GM19372 (cell line): ENCODE results near the gene SMIM44.

Source experiments
- ATAC-seq: cut with Tn5 transposase; IDR thresholded peaks from one replicate; pipeline ENCODE4 v1.9.1; 2021; ENCODE audit warnings: mild to moderate bottlenecking, low read depth, moderate library complexity; ENCODE audit not compliant: unreplicated experiment

The SMIM44 gene

DNA sequence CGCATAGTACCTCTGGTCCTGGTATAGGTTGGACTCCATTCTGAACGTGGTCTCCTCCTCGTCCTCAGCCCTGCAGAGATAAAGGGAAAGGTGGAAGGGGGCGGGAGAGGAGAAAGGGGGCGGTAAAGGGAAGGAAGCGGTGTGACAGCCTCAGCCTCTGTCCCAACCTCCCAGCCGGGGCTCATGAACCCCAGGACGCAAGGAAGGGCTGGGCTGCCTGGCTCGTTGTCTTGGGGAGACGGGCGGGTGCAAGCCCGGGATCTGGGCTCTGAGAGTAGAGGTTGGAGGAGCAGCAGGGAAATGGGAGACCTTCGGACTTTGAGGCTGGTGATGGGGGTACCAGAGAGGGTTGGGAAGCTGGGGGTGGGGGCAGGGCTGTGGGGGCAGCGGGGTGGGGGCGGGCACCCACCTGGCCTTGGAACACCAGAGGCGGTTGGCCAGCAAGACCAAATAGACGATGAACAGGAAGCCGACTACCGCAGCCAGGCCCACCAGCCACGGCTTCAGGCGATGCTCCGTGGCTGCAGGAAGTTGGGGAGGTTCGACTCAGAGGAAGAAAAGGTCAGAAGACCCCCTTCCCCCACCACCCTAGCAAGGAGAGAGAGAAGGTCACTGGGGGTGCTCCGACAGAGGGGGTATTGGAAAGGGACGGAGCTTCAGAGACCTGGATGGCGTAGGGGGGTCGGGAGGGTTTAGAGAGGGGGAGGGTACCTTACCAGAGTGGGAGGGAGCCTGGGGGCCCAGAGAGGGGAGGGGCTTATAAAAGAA lies 4.6 kb downstream of the SMIM44 start:
- no peak for ATAC-seq

DNA sequence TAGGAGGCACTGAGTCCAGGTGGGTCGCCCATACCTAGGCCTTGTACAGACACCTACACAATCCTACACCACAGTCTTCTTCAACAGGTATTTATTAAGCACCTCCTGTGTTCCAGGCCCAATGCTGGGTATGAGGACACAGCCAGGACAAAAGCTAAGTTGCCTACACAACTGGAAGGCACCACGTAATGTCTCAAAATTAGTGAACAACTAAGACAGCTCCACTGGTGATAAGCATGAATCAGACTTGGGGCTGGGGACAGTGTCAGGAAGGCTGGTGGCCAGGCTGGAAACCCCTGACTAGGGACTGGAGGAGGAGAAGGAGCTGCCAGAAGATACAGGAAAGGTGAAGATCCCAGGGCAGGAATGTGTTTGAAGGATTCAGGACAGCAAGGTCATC lies 5.3 kb downstream of the SMIM44 start:
- ATAC-seq, result no peak

DNA sequence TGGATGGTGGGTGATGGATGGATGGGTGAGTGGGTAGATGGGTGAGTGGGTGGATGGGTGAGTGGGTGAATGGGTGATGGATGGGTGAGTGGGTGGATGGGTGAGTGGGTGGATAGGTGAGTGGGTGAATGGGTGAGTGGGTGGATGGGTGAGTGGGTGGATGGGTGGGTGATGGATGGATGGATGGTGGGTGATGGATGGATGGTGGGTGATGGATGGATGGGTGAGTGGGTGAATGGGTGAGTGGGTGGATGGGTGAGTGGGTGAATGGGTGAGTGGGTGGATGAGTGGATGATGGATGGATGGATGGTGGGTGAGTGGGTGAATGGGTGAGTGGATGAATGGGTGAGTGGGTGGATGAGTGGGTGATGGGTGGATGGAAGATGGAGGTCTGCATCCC lies 5.7 kb downstream of the SMIM44 start:
- no peak for ATAC-seq

DNA sequence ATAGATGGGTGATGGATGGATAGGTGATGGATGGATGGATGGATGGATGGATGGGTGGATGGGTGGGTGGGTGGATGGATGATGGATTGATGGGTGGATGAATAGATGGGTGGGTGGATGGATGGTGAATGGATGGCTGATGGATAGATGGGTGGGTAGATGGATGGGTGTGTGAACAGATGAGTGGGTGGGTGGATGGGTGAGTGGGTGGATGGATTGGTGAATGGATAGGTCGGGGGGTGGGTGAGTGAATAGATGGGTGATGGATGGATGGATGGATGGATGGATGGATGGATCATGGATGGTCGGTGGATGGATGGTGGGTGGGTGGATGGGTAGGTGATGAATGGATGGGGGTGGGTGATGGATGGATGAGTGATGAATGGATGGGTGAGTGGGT lies 6.4 kb downstream of the SMIM44 start:
- ATAC-seq, result no peak

DNA sequence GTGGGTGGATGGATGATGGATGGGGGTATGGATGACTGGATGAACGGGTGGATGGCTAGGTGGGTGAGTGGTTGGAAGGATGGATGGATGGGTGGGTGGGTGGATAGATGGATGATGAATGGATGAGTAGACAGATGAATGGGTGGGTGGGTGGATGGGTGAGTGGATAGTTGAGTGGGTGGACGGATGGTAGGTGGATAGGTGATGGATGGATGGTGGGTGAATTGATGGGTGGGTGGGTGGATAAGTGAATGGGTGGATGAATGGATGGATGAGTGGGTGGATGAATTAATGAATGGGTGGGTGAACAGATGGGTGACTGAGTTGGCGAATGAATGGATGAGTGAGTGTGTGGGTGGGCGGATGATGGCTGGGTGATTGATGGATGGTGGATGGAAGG lies 7.8 kb downstream of the SMIM44 start:
- no peak for ATAC-seq

DNA sequence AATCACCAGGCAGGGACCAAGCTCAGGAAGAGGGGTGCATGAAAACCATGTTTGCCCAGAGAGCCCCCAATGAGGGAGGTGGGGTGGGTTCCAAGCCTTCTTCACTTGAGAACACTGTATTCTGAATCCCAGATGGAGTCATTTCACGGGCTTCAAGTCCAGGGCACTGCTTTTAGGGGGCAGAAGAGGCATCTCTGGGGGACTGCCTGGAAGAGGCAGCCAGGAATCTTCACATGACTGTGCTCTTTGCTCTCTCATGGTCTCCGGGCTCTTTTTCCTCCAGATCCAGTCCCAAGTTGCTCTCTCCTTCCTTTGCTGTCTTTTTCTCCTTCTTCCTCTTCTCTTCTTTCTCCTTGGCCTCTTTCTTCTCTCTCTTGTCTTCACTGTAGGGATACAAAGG lies 8.6 kb downstream of the SMIM44 start:
- no peak for ATAC-seq

DNA sequence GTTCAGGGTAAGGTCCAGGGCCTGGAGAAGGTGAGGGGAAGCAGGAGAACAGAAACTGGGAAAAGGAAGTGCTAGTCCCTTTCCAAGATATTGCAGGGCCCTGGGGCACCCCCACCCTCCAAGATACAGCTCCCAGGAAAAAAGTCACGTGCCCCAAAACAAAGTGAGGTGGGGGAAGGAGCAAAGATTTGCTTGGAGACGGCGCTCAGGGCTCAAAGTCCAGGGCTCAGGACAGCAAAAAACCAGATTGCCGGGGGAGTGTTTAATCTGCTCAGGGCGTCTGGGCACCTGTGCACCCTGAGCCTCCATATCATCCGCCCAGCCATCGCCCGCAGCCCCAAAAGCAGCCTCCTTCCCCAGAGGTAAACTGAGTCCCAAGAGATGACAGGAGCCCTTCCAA lies 9.2 kb downstream of the SMIM44 start:
- ATAC-seq, result no peak

DNA sequence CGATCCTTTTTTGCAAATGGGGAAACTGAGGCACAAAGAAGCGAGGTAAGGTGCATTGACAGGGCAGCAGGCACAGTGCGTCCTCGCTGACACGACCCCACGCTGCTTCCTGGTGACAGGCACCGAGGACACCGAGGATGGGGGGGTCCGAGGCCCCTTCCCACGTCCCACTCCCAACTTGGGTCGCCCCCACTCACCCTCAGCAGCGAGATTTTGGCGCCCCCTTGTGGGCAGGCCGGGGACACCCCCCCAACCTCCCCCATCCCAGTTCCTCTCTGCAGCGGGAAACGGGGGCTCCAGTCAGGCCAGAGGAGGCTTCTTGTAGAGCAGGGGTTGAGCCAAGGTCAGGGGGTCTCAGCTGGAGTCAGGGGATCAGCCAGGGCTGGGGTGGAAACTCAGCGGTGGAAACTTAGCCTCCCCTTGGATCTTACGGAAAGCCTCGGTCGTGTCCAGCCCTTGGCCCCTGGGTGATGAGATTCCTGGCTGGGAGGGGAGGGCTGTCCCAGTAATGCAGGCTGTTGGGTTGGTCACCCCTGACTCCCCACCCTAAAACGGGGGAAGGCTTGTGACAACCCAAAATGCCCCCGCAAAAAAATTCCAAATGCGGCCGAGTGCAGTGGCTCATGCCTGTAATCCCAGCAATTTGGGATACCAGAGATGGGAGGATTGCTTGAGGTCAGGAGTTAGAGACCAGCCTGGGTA lies 11.1 kb downstream of the SMIM44 start:
- ATAC-seq, result no peak

DNA sequence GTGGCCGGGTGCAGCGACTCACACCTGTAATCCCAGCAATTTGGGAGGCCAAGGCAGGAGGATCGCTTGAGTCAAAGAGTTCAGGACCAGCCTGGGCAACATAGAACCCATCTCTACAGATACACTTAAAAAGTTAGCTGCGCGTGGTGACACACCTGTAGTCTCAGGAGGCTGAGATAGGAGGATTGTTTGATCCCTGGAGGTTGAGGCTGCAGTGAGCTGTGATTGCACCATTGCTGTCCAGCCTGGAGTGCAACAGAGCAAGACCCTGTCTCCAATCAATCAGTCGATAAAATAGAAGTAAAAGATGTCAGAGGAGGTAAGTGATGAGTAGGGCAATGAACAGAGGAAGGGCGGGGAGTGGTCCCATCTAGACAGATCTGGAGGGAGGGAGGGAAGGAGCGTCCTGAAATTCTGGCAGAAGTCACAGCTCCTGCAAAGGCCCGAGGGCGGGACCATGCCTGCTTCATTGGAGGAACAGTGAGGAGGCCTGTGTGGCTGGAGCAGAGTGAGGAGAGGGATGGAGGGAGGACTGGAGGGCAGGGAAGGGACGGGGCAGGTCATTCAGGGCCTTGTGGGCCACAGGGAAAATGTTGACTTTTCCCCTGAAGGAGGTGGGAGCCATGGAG lies 12.6 kb downstream of the SMIM44 start:
- ATAC-seq, result no peak

DNA sequence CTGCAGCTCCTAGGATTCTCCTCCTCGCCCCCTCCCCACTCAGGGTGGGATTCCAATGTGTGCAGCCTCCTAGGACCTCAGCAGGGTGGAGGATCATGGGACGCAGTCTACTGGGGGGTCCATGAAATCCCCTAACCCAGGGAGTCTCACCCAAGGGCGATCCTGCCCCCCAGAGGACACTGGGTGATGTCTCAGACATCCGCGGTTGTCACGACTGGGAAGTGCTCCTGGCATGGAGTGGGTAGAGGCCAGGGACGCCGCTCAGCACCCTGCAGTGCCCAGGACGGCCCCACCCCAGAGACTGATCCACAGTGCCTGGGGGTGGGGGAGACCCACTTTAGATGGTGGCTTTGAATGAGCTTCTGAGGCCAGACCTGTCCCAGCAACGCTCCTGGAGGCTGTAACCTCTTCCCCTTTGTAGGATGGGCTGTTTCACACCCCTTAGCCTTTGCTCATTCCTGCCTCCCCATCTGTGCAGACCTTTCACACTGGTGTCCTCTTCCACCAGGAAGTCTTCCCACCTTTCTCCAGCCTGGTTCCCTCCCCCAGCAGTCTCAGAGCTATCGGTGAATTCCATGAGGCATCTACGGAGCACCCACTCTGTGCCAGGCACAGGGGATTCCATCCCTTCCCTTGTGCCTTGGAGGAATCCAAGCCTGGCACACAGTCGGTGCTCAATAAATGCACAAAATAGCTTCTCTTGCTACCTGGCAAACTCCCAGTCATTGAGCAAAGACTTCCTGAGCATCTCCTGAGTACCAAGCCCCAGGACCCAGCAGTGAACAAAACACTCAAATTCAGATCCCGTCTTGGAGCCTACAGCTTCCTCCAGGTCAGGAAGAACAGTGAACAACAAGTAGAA lies 13.4 kb downstream of the SMIM44 start:
- ATAC-seq, result no peak

DNA sequence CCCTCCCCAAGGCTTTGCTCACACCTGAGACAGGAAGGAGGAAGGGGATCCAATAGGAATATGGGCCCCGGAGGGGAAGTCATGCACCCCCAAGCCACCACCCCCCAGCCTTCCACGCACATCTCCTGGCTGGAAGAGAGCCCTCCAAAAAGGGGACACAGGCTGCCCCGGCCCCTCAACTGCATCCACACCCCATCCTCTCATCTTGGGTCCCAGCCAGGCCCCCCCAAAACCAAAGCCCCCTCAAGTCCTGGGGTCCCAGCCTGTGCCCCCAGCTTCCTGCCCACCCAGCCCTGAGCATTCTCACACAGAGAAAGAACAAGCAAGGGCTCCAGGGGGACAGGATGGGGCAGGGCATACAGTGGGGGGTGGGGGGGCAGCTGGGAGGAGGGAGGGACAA lies 15.0 kb downstream of the SMIM44 start:
- no peak for ATAC-seq

DNA sequence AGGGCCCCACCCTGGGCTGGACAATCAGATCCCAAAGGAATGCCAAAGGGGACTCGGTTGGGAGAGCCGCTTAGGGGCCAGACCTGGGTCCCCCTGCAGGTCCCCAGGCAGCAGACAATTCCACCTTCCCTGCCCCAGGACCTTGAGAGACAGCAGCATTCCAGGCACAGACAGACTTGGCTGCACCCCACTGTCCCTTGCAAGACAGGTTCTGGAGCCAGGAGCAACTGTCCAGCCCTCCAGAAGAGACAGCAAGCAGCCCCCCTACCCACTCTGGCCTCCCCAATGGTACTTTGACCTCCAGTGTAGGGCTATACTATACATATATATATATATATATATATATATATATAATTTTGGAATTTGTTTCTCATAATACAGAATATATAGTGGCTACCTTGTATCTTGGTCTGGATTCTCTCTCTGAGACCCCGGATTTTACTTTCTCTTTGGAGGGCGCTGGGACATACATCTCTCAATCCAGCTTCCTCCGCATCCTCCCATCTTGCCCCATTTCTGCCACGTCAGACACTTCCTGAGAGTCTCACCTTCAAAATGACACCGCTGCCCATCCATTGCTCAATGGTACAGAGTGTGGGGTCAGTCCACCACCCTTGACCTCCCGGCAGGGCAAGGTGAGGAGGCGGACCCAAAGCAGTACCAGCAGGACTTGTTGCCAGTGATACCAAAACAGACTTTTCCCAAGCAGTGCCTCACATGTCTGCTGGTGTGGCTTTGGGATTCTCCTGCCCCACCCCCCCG lies 15.6 kb downstream of the SMIM44 start:
- ATAC-seq, result no peak

DNA sequence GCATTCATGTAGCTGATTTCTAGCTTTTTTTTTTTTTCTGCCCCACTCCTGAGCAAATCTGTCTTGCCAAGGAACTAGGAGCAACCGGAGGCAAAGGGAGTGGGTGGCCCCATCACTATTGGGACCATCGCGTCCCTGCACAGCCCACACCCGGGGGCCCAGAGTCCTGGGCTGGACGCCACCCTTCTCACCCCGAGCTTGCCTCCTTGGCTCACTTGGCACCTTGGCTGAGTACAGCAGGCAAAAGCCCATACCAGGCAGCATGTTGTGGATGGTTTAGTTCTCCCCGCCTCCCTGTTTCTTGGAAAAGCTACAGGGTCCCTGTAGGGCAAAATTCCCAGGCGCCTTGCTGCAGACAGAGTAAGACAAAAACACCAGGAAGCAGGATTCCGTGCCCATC lies 16.6 kb downstream of the SMIM44 start:
- ATAC-seq, result no peak

DNA sequence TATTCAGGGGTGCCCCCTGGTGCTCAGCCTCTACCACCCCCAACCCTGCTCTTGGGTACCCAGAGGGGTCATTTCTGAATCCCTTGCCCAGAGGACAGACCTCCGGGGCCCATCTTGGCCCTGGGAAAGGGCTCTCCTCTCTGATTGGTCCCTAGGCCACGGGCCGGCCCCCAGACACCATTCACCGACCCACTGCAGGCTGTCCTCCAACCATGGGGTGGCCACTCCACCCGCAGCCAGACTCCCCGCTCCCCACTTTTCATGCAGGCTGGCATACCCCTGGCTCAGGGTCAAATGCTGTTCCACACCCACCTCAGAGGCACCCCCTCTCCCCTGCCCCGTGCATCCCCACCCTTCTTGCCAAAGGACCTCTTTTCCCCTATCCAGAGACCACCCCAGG lies 17.7 kb downstream of the SMIM44 start:
- no peak for ATAC-seq

DNA sequence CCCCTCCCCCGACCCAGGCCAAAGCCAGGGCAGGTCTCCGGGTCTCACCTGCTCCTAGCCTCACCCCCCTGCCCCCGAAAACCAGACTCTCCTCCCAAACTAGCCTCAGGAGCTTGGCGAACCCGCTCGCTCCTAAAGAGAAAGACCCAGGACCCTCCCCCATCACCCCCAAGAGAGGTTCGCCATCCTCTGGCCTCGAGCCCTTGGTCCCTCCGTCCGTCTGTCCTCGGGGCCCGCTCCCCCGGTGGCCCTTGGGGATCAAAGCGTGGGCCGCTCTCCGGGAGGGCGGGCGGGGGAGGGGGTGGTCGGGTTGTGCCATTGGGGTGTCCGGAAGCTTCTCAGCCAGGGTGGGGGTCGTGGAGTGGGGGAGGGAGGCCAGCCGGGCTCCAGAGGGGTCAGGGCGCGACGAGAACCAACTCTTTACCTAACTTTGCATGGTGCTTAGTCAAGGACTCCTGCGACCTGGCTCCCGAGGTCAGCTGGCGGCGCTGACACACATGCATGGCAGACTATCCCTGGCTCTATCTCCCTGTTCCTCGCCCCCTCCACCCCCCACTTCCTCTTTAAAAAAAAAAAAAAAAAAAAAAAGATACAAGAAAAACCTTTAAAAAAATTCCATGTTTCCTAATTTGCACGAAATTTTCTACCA lies 18.5 kb downstream of the SMIM44 start:
- ATAC-seq, result no peak

DNA sequence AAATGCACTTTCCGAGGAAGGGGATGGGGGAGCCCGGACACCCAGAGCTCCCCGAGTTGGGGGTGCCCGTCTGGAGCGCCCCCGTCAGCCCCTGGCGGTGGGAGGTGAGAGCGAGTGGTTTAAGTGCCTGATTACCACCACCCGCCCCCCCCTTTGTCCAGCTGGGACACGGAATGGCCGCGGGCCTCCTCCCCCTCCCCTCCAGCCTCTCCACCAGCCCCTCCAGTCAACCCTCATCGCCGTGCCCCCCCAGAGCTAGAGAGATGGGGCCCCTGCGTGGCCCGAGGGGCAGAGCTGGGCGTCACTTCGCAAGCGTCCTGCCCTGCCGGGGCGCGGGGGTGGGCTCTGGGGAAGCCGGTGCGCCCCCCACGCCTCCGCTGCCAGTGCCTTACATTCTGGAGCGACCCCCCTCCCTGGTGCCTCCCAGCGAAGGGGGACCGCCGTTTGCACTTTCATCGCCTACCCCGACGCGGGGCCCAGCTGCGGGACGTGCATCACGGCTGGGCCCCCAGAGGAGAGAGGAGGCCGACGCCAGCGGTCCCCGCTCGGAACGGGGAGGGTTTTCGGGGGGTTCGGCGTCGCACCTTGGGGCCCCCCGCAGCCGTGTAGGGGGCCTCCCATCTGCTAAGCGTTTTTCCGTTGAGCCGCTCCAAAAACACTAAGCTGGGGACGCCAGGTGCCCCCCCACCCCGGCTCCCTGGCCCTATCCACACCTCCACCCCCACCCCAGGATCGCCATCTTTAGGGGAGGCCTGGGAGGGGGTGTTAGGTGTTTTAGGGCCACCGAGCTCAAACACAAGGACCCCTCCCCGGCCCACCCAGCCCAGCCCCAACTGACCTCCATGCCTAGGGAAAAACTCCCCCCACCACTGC lies 19.3 kb downstream of the SMIM44 start:
- ATAC-seq, result no peak

DNA sequence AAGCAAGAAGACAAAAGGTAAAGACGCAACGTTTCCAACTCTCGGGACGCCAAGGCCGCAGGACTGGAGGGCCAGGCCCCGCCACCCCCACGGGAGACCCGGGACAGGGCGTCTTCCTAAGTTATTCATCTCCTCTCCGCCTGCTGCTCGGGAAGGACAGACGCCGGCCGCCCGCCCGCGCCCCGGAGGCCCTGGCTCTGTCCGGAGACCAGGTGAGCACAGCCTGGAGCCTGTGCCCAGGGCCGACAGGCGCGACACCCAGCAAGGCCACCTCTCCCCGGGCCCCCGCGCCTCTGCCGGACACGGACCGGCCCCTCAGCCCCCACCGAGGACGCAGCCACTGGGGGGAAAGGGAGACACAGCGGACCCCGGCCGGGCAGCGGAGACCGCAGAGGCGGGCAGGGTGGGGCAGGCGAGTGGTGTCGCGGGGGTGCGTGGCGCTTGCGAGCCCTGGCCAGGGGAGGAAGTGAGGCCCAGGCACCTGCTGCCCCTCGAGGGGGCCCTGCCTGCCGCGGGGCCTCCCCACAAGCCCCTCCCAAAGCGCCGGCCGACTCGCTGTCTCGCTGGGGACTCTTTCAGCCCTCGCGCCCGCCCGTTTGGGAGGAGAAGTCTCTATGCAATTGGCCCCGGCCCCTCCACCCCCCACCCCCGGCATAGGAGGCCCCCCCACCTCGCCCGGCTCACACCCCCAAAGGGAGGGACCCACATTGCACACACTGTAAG lies 20.1 kb downstream of the SMIM44 start:
- no peak for ATAC-seq

DNA sequence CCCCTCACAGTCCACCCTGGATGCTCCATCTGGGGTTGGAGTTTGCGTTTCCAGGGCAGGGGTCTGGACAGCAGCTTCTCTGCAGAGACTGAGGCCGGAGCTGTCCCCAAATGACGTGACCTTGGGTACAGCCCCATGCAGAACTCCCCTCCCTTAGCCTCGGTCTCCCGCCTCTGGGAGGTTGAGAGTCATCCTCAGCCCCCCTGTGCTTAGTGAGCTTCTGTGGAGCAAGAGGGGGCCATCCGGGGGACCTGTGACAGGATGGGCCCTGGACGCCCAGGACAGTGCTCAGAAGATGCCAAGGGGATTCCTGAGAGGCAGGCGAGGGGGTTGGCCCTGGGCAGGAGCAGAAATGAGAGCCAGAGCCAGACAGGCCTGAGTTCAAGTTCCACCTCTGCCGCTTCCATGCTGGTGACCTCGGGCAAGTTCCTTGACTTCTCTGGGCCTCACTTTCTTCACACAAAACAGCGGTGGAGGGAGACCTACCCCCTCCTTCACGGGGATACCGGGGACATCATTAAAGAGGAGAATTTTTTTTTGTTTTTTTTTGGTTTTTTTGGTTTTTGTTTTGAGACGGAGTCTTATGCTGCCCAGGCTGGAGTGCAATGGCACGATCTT lies 23.2 kb downstream of the SMIM44 start:
- no peak for ATAC-seq
